PC-3 (cell line): ENCODE measurements around the gene GTF3C2.

ENCODE experiments used
- EZH2phosphoT487 ChIP-seq: fragments of 300-600 bp; sonication (generic); IDR thresholded peaks from 2 replicates; pipeline ENCODE4 v1.6.1; 2018; ENCODE audit warnings: mild to moderate bottlenecking, antibody characterized with exemption, low read length, borderline replicate concordance
- TF ChIP-seq, protein P1 (sequence below): fragments of 300-600 bp; sonication (generic); conservative IDR thresholded peaks from 2 replicates; pipeline ENCODE4 v1.5.1; 2017; ENCODE audit warnings: antibody characterized with exemption, low read depth, mild to moderate bottlenecking, low read length

DNA sequence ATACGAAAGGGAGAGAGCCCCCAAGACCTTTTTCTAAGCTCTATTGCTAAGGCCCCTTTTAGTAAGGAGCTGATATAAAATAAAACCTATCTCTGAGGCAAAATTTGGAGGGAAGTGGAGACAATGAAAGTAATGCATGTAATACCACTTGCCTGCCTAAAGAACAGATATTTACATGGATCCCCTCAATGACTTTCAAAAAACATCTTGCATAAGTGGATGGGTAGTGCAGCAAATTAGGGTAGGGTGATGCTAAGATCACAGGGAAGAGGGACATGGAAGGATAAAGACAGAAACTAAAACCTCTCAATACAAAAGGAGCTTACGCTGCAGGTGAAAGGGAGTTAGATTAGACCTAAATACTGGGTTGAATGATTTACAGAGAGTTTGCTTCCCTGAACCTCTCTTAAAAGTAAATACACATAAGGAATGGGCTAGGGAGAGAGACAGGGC lies 22.8 kb upstream of the GTF3C2 start:
- TF ChIP-seq, protein P1, sequence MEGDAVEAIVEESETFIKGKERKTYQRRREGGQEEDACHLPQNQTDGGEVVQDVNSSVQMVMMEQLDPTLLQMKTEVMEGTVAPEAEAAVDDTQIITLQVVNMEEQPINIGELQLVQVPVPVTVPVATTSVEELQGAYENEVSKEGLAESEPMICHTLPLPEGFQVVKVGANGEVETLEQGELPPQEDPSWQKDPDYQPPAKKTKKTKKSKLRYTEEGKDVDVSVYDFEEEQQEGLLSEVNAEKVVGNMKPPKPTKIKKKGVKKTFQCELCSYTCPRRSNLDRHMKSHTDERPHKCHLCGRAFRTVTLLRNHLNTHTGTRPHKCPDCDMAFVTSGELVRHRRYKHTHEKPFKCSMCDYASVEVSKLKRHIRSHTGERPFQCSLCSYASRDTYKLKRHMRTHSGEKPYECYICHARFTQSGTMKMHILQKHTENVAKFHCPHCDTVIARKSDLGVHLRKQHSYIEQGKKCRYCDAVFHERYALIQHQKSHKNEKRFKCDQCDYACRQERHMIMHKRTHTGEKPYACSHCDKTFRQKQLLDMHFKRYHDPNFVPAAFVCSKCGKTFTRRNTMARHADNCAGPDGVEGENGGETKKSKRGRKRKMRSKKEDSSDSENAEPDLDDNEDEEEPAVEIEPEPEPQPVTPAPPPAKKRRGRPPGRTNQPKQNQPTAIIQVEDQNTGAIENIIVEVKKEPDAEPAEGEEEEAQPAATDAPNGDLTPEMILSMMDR, result no peak
- TF ChIP-seq EZH2phosphoT487, result no peak
